ENCODE measurements around the gene CATSPER3.

DNA sequence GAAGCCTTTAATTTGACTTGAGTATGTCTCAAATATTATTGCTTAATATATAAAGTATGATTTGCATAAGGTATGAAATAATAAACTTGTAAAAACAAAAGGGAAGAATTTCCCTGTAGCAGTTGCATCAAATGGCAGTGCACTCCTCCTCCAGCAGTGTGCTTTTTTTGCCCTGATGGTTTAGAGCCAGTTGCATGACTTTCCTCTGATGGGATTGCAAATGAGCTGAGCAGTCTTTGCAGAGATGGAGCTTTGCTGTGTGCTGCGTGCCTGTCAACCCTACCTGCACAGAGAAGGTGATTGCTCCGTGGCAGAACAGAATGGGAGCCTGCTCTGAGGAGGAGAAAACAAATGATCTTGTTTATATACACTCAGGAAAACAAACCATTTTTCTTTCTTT lies 22.7 kb upstream of the CATSPER3 start:
- TF ChIP-seq, protein P1, sequence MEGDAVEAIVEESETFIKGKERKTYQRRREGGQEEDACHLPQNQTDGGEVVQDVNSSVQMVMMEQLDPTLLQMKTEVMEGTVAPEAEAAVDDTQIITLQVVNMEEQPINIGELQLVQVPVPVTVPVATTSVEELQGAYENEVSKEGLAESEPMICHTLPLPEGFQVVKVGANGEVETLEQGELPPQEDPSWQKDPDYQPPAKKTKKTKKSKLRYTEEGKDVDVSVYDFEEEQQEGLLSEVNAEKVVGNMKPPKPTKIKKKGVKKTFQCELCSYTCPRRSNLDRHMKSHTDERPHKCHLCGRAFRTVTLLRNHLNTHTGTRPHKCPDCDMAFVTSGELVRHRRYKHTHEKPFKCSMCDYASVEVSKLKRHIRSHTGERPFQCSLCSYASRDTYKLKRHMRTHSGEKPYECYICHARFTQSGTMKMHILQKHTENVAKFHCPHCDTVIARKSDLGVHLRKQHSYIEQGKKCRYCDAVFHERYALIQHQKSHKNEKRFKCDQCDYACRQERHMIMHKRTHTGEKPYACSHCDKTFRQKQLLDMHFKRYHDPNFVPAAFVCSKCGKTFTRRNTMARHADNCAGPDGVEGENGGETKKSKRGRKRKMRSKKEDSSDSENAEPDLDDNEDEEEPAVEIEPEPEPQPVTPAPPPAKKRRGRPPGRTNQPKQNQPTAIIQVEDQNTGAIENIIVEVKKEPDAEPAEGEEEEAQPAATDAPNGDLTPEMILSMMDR (conservative IDR thresholded peaks at IDR 0.05; ENCODE audit: low read length) = no peak
- TF ChIP-seq EZH2phosphoT487 (IDR thresholded peaks at IDR 0.05; ENCODE audit: borderline replicate concordance) = no peak

All from Loucy (cell line).